A549 (cell line): ENCODE data around the gene ASB7. TPM values are rescaled to one million over a fixed set of nuclear protein-coding genes. Genes with fewer than 3 reads are reported as not detected.

Experiments
- ATAC-seq, 2 experiments: fragments of 200-7000 bp in 1 of 2; fragments of >200 bp in 1 of 2; cut with Nextera tagmentation in 1 of 2; cut with Tn5 transposase in 1 of 2; 3 replicates each; pipeline versions ENCODE4 v1.8.0 to v1.9.1; 2018 to 2020; ENCODE audit warnings: mild to moderate bottlenecking in 1 of 2, moderate library complexity in 1 of 2
- CTCF ChIA-PET: fragments of 300-600 bp; sonication (Branson Sonifier 250); formaldehyde crosslinking; extraction: SDS; loops from one replicate; lab custom pipeline; 2021; ENCODE audit warnings: antibody characterized with exemption, inconsistent platforms; lab: Yijun Ruan, JAX
- POLR2A ChIA-PET: fragments of 350-600 bp; formaldehyde crosslinking; extraction: SDS; loops from one replicate; lab custom pipeline; 2021; ENCODE audit warnings: antibody characterized with exemption, inconsistent platforms; lab: Yijun Ruan, JAX
- DNase-seq, 2 experiments: peaks; one replicate each; pipeline versions ENCODE4 v3.0.0 to v3.0.0-alpha.2; 2011 to 2016; ENCODE audit warnings: low read depth in 1 of 2, low spot score in 1 of 2
- FAIRE-seq: peaks from 2 replicates; lab custom pipeline; 2011; peaks lifted over from hg19 to GRCh38; lab: Jason Lieb, UNC
- H3K27ac ChIP-seq, 2 experiments: fragments of >200 bp; sonication (Bioruptor Twin); formaldehyde crosslinking; 3 replicates each; pipeline ENCODE4 v1.5.1; 2016 to 2017
- H3K4me1 ChIP-seq: fragments of >200 bp; sonication (Bioruptor Twin); formaldehyde crosslinking; 3 replicates; pipeline ENCODE4 v1.6.1; 2016
- H3K4me2 ChIP-seq: fragments of >200 bp; sonication (Bioruptor Twin); formaldehyde crosslinking; 3 replicates; pipeline ENCODE4 v1.6.1; 2016
- H3K4me3 ChIP-seq: fragments of >200 bp; sonication (Bioruptor Twin); formaldehyde crosslinking; 3 replicates; pipeline ENCODE4 v1.5.1; 2016
- H3K9me3 ChIP-seq: fragments of >200 bp; sonication (Bioruptor Twin); formaldehyde crosslinking; 3 replicates; pipeline ENCODE4 v1.6.1; 2016
- ATOH8 ChIP-seq: fragments of 250-450 bp; sonication (Bioruptor Pico); IDR thresholded peaks from 2 replicates; pipeline ENCODE4 v1.5.0; 2020; ENCODE audit warnings: low read depth, mild to moderate bottlenecking, moderate library complexity
- BHLHE40 ChIP-seq: IDR thresholded peaks from 2 replicates; pipeline ENCODE4 v1.6.1; 2012; ENCODE audit warnings: low read depth, low read length, inconsistent platforms
- CTCF ChIP-seq: fragments of >200 bp; sonication (Bioruptor Twin); formaldehyde crosslinking; IDR thresholded peaks from 3 replicates; pipeline ENCODE4 v1.5.1; 2016
- EHMT2 ChIP-seq: fragments of 200-600 bp; sonication (generic); IDR thresholded peaks from 2 replicates; pipeline ENCODE4 v1.6.1; 2016; ENCODE audit warnings: antibody characterized with exemption, low read depth, mild to moderate bottlenecking, moderate library complexity
- ELK1 ChIP-seq: fragments of 150-350 bp; IDR thresholded peaks from 2 replicates; pipeline ENCODE4 v1.6.1; 2014; ENCODE audit warnings: low read depth, mild to moderate bottlenecking, low read length
- EP300 ChIP-seq, 2 experiments: fragments of >200 bp; sonication (Bioruptor Twin); formaldehyde crosslinking; IDR thresholded peaks; 2 replicates in 1 of 2; 3 replicates in 1 of 2; pipeline ENCODE4 v1.6.1; 2016 to 2017
- ESRRA ChIP-seq: fragments of 150-350 bp; IDR thresholded peaks from 2 replicates; pipeline ENCODE4 v1.6.1; 2014; ENCODE audit warnings: mild to moderate bottlenecking, low read length, borderline replicate concordance
- FOSB ChIP-seq: fragments of 250-450 bp; sonication (Bioruptor Pico); IDR thresholded peaks from 2 replicates; pipeline ENCODE4 v1.5.0; 2020; ENCODE audit warnings: mild to moderate bottlenecking, moderate library complexity
- FOXS1 ChIP-seq: fragments of 250-450 bp; sonication (Bioruptor Pico); IDR thresholded peaks from 2 replicates; pipeline ENCODE4 v1.5.0; 2020; ENCODE audit warnings: mild to moderate bottlenecking, moderate library complexity
- GATA3 ChIP-seq: IDR thresholded peaks from 2 replicates; pipeline ENCODE4 v1.6.1; 2012; ENCODE audit warnings: borderline replicate concordance
- HDAC2 ChIP-seq: fragments of 200-600 bp; sonication (generic); IDR thresholded peaks from 2 replicates; pipeline ENCODE4 v1.6.1; 2016
- HEYL ChIP-seq: fragments of 250-450 bp; sonication (Bioruptor Pico); IDR thresholded peaks from 2 replicates; pipeline ENCODE4 v1.8.0; 2021; ENCODE audit warnings: mild to moderate bottlenecking, moderate library complexity
- HOXB13 ChIP-seq: fragments of 250-450 bp; sonication (Bioruptor Pico); IDR thresholded peaks from 2 replicates; pipeline ENCODE4 v1.5.0; 2020; ENCODE audit warnings: low read depth, mild to moderate bottlenecking, moderate library complexity
- HOXB5 ChIP-seq: fragments of 250-450 bp; sonication (Bioruptor Pico); IDR thresholded peaks from 2 replicates; pipeline ENCODE4 v1.5.0; 2020; ENCODE audit warnings: mild to moderate bottlenecking, moderate library complexity
- KDM1A ChIP-seq: fragments of 200-600 bp; sonication (generic); IDR thresholded peaks from 2 replicates; pipeline ENCODE4 v1.6.1; 2016; ENCODE audit warnings: low read depth, mild to moderate bottlenecking
- MYC ChIP-seq: IDR thresholded peaks from 2 replicates; pipeline ENCODE4 v1.6.1; 2012; ENCODE audit warnings: mild to moderate bottlenecking, inconsistent platforms, low read length, improper control_type of control experiment, borderline replicate concordance
- NPAS2 ChIP-seq: fragments of 250-450 bp; sonication (Bioruptor Pico); IDR thresholded peaks from 2 replicates; pipeline ENCODE4 v1.8.0; 2022; ENCODE audit warnings: mild to moderate bottlenecking, moderate library complexity, borderline replicate concordance
- RAD21 ChIP-seq, 2 experiments: fragments of >200 bp in 1 of 2; sonication (Bioruptor Twin) in 1 of 2; formaldehyde crosslinking in 1 of 2; IDR thresholded peaks in 1 of 2; conservative IDR thresholded peaks in 1 of 2; 2 replicates in 1 of 2; 3 replicates in 1 of 2; pipeline ENCODE4 v1.6.1; 2012 to 2018; ENCODE audit warnings: inconsistent platforms in 1 of 2
- ZNF302 ChIP-seq: fragments of 250-450 bp; sonication (Bioruptor Pico); IDR thresholded peaks from 2 replicates; pipeline ENCODE4 v1.9.0; 2021; ENCODE audit warnings: inconsistent platforms, mild to moderate bottlenecking, moderate library complexity
- ZSCAN20 ChIP-seq: fragments of 250-450 bp; sonication (Bioruptor Pico); IDR thresholded peaks from 2 replicates; pipeline ENCODE4 v1.8.0; 2022; ENCODE audit warnings: mild to moderate bottlenecking, moderate library complexity
- WGBS: methylation state at CpG from one replicate; pipeline ENCODE4 v1.1.6; 2017; ENCODE audit errors: missing lambda C conversion rate; 5-methylcytosine and 5-hydroxymethylcytosine counted together
- polyA plus RNA-seq, 4 experiments: library from polyadenylated mRNA; depleted of rRNA in 3 of 4; stranded (reverse); fragments of >200 nt; fragmentation: RNase III in 1 of 4; extraction: RNeasy Plus Mini Kit Qiagen cat#74134 plus additional on column Dnase treatment in 1 of 4; gene quantifications; 2 replicates in 3 of 4; 3 replicates in 1 of 4; pipeline ENCODE4 v1.2.3, GENCODE V29; 2011 to 2017
- TF ChIP-seq, protein P1 (sequence below): fragments of >200 bp; sonication (Bioruptor Twin); formaldehyde crosslinking; IDR thresholded peaks from 3 replicates; pipeline ENCODE4 v1.6.1; 2016
- TF ChIP-seq, protein P2 (sequence below): fragments of 450-650 bp; IDR thresholded peaks from 2 replicates; pipeline ENCODE4 v1.6.1; 2014; ENCODE audit warnings: antibody characterized with exemption

Gene ASB7
- polyA plus RNA-seq, 2 of the 4 experiments (the other 2 are of a cell fraction), result 9.2 to 21.6 TPM

DNA sequence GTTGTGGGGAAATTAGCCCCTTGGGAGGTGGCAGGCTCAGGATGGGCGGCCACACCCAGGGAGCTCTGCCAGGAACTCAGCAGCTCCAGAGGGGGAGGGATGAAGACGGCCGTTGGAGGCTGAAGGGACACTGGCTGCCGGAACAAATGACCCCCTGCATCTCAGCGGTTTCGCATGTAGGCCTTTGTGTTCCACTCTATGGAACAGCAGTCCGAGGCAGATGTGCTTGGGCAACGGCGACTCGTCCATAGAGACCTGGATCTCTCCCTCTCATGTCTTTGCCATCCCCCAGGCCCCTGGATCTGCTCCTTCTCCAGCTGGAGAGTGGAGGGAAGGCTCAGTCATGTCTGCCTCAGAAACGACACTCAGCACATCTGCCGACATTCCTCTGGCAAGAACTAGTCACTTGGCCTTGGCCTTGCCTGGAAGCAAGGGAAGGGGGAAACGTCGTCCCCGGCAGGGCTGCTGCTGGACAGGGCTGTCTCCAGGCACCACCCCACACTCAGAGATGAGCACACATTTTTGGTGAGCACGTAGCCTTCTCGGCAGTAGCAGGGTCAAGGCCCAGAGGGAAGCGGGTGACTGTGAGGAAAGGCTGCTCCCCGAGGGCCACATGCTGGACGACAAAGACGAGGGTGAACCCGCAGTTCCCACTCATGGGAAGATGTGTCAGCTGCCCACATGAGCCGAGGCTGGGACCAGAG lies 83.8 kb downstream of the ASB7 start (continued):
- TF ChIP-seq ESRRA, result no peak
- TF ChIP-seq ELK1, result no peak
- TF ChIP-seq RAD21 (conservative IDR thresholded peaks at IDR 0.05 in 1 of 2, IDR thresholded peaks at IDR 0.05 in 1 of 2), result no peak
- TF ChIP-seq BHLHE40, result no peak

GRCh38 chr15:100686725-100687473 lies 84.5 kb downstream of the ASB7 start:
- CTCF ChIA-PET, result interaction anchor here (1.0 to 4.3 kb wide), 5 partner anchors 15 to 332 kb away, joined by 3 to 29 read pairs (median 4); no protein-coding TSS in a partner anchor
- Histone ChIP-seq H3K4me3 (no peak overlapping the region), H3K9me3 (no peaks in the 10 kb centered on the region), H3K4me2 (no peak overlapping the region), H3K4me1 (0 out of 3 replicates have a peak, but pooled peaks cover 4% of the 10 kb centered on the region), H3K27ac (no peak overlapping the region)
- WGBS, result 81% methylated on average over 15 of the region's 15 CpGs
- TF ChIP-seq MYC (no peak), NPAS2 (CRISPR knock-in tag) (no peak), EP300 (IDR thresholded peaks at IDR 0.05) (no peak), ZNF302 (no peak), FOSB (CRISPR knock-in tag) (no peak), HEYL (no peak), KDM1A (no peak), ZSCAN20 (CRISPR knock-in tag) (no peak), HOXB5 (CRISPR knock-in tag) (no peak), HDAC2 (no peak), HOXB13 (CRISPR knock-in tag) (no peak), RAD21 (conservative IDR thresholded peaks at IDR 0.05 in 1 of 2, IDR thresholded peaks at IDR 0.05 in 1 of 2) (no peak), ATOH8 (CRISPR knock-in tag) (no peak), EHMT2 (no peak), CTCF (no peak), GATA3 (no peak), FOXS1 (CRISPR knock-in tag) (no peak)
- TF ChIP-seq, protein P1, sequence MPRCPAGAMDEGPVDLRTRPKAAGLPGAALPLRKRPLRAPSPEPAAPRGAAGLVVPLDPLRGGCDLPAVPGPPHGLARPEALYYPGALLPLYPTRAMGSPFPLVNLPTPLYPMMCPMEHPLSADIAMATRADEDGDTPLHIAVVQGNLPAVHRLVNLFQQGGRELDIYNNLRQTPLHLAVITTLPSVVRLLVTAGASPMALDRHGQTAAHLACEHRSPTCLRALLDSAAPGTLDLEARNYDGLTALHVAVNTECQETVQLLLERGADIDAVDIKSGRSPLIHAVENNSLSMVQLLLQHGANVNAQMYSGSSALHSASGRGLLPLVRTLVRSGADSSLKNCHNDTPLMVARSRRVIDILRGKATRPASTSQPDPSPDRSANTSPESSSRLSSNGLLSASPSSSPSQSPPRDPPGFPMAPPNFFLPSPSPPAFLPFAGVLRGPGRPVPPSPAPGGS, result no peak
- TF ChIP-seq, protein P2, sequence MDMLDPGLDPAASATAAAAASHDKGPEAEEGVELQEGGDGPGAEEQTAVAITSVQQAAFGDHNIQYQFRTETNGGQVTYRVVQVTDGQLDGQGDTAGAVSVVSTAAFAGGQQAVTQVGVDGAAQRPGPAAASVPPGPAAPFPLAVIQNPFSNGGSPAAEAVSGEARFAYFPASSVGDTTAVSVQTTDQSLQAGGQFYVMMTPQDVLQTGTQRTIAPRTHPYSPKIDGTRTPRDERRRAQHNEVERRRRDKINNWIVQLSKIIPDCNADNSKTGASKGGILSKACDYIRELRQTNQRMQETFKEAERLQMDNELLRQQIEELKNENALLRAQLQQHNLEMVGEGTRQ, result no peak
- POLR2A ChIA-PET, result no interaction called here
- ATAC-seq (no peak), FAIRE-seq (no peak), DNase-seq (no peak)
